Mucosa of descending colon (tissue), 3 donors: ENCODE results near the gene TTLL12. TPM values are rescaled to one million over a fixed set of nuclear protein-coding genes. Genes with fewer than 3 reads are reported as not detected.

Source experiments
- ATAC-seq: fragments of 200-7000 bp; cut with Tn5 transposase; one replicate; pipeline ENCODE4 v1.9.1; 2020; ENCODE audit warnings: mild to moderate bottlenecking, moderate library complexity
- DNase-seq, 3 donors: peaks; one replicate each; pipeline ENCODE4 v3.0.0-alpha.2; 2020
- H3K36me3 ChIP-seq: fragments of 200-600 bp; one replicate; pipeline ENCODE4 v1.8.0; 2021; ENCODE audit warnings: low read depth, mild to moderate bottlenecking
- H3K4me1 ChIP-seq: fragments of 200-600 bp; one replicate; pipeline ENCODE4 v1.8.0; 2021; ENCODE audit warnings: low read depth, mild to moderate bottlenecking
- H3K4me3 ChIP-seq: fragments of 200-600 bp; one replicate; pipeline ENCODE4 v1.8.0; 2021; ENCODE audit warnings: mild to moderate bottlenecking
- H3K9me3 ChIP-seq: fragments of 200-600 bp; one replicate; pipeline ENCODE4 v1.8.0; 2021; ENCODE audit warnings: mild to moderate bottlenecking
- intact Hi-C, 2 donors: fragments of 100-400 bp; cut with DNase I in 1 of 2; cut with micrococcal nuclease in 1 of 2; formaldehyde crosslinking; loops; one replicate each; pipeline versions ENCODE4 v1.11.0 to v1.11.1; 2022; cut with DNase I, micrococcal nuclease
- total RNA-seq, 3 donors: library from RNA; stranded (reverse); fragmentation: NEBNext Ultra II Directional in 2 of 3; extraction: Animal tissue kit (Norgen Biotek cat#: 25700) in 2 of 3; gene quantifications; one replicate each; pipeline versions ENCODE4 v1.2.1 to v1.2.4, GENCODE V29; 2021 to 2023
- TF ChIP-seq, protein P1 (sequence below): fragments of 200-600 bp; IDR thresholded peaks from one replicate; pipeline ENCODE4 v1.8.0; 2022; ENCODE audit warnings: antibody characterized with exemption, mild to moderate bottlenecking
- donor health status: DM: no; HTN: no; CAD: no; lungs with moderate emphysema.
- donor health status: DM: no; HTN: no; CAD: no.
- donor health status: DM: no; HTN: yes; CAD: no.

TTLL12 gene
- total RNA-seq, 3 donors from 2014 or later, result 47.6 to 95.2 (median 90.1) TPM

DNA sequence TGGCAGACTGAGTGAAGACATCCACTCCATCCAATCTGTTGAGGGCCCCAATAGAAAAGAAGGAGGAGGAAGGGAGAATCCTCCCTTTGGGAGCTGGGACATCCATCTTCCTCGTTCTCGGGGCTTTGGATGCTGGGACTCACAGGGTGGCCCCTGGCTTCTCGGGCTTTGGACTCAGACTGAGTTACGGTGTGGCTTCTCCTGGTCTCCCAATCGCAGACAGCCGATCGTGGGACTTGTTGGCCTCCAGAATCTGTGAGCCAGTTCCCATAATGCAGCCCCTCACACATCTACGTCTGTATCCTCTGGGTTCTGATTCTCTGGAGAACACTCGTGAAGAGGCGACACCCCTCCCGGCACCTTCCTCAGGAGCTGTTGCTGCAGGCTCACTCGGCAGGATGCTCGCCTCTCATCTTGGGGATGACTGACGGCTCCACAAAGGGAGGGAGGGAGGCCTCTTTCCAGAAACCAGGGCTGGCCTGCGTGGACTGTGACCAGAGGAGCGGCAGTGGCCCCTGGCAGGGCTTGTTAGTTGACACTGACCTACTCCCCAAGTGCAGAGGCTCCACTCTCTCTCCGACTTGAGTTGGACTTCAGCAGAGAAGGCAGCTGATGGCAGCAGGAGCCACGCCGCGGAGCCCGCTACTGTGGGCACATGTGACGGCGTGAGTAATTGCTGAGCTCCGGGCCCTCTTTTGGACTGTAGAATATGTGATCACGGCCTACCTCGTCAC lies 14.7 kb upstream of the TTLL12 start:
- Histone ChIP-seq H3K36me3 (no peaks in the 10 kb centered on the region), H3K4me3 (no peak overlapping the region), H3K9me3 (no peaks in the 10 kb centered on the region), H3K4me1 (no peaks in the 10 kb centered on the region)
- TF ChIP-seq, protein P1, sequence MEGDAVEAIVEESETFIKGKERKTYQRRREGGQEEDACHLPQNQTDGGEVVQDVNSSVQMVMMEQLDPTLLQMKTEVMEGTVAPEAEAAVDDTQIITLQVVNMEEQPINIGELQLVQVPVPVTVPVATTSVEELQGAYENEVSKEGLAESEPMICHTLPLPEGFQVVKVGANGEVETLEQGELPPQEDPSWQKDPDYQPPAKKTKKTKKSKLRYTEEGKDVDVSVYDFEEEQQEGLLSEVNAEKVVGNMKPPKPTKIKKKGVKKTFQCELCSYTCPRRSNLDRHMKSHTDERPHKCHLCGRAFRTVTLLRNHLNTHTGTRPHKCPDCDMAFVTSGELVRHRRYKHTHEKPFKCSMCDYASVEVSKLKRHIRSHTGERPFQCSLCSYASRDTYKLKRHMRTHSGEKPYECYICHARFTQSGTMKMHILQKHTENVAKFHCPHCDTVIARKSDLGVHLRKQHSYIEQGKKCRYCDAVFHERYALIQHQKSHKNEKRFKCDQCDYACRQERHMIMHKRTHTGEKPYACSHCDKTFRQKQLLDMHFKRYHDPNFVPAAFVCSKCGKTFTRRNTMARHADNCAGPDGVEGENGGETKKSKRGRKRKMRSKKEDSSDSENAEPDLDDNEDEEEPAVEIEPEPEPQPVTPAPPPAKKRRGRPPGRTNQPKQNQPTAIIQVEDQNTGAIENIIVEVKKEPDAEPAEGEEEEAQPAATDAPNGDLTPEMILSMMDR, result no peak
- ATAC-seq (no peak), DNase-seq (peak in 1 of 3 donors; percentile 39)
- intact Hi-C loops, result no loop called here

DNA sequence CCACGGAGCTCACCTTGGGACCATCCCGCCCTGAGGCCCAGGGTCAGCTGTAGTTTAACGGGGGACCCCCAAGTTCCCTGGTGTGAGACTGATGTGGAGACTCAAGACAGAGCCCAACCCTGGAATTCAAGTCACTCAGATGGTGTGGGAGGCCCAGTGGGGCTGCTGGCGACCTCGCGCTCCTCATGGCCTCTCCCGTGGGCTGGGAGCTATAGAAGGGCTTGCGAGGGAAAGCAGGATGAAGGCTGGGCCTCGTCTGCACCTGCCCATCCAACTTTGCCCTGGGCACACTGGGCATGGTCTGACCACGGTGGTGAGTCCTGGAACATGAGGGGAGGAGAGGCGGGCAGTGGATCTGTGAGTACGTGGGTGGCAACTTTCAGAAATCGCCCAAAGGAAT lies 13.6 kb upstream of the TTLL12 start:
- H3K9me3 ChIP-seq, result no peaks in the 10 kb centered on the region
- H3K36me3 ChIP-seq, result no peaks in the 10 kb centered on the region
- no peak overlapping the region for H3K4me3 ChIP-seq
- TF ChIP-seq, protein P1, result no peak
- ATAC-seq (no peak), DNase-seq (peak in 1 of 3 donors; percentile 29)
- intact Hi-C loops, result no loop called here
- no peaks in the 10 kb centered on the region for H3K4me1 ChIP-seq

DNA sequence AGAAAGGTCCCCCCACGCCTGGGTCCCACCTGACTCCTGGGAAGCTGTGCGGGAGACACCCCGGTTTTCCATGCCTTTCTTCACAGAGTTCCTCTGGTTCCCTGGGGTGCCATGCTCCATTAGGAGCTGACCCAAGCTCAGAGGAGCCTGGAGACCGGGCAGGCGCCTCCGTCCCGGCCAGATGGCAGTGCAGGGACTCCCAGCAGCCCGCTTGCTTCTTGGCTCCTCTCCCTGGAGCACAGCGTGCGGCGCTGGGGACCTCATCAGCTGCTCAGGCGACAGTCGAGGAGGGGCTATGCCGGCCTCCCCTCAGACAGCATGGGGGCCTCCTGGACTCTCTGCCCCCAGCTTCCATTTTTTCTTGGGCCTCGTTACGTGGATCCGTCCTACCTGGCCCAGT lies 13.1 kb upstream of the TTLL12 start:
- intact Hi-C loops, result no loop called here
- TF ChIP-seq, protein P1, result no peak
- Histone ChIP-seq H3K9me3 (no peaks in the 10 kb centered on the region), H3K36me3 (no peaks in the 10 kb centered on the region), H3K4me3 (no peak overlapping the region), H3K4me1 (no peaks in the 10 kb centered on the region)
- DNase-seq (peak in 1 of 3 donors; percentile 43), ATAC-seq (no peak)

GRCh38 chr22:43199541-43199940 lies 12.6 kb upstream of the TTLL12 start:
- Histone ChIP-seq H3K4me1 (no peaks in the 10 kb centered on the region), H3K9me3 (no peaks in the 10 kb centered on the region), H3K36me3 (no peaks in the 10 kb centered on the region), H3K4me3 (no peak overlapping the region)
- DNase-seq, result peak in 1 of 3 donors; percentile 25
- TF ChIP-seq, protein P1, result no peak
- intact Hi-C loops, result no loop called here
- no peak for ATAC-seq

GRCh38 chr22:43198936-43199335 lies 12.0 kb upstream of the TTLL12 start:
- Histone ChIP-seq H3K4me3 (no peak overlapping the region), H3K9me3 (no peaks in the 10 kb centered on the region), H3K36me3 (no peaks in the 10 kb centered on the region), H3K4me1 (no peaks in the 10 kb centered on the region)
- TF ChIP-seq, protein P1, result no peak
- peak in 1 of 3 donors; percentile 3 for DNase-seq
- intact Hi-C loops, result no loop called here
- ATAC-seq, result no peak
